Measurements from ENCODE around the gene NBPF14.
"Not testable (repeated sequence)": the region's sequence is repeated elsewhere in the genome, so short reads cannot be mapped to it uniquely, and the experiment has no call there.

GRCh38 chr1:148532158-148532557 lies 63.7 kb downstream of the NBPF14 start:
- TF ChIP-seq, protein P1, sequence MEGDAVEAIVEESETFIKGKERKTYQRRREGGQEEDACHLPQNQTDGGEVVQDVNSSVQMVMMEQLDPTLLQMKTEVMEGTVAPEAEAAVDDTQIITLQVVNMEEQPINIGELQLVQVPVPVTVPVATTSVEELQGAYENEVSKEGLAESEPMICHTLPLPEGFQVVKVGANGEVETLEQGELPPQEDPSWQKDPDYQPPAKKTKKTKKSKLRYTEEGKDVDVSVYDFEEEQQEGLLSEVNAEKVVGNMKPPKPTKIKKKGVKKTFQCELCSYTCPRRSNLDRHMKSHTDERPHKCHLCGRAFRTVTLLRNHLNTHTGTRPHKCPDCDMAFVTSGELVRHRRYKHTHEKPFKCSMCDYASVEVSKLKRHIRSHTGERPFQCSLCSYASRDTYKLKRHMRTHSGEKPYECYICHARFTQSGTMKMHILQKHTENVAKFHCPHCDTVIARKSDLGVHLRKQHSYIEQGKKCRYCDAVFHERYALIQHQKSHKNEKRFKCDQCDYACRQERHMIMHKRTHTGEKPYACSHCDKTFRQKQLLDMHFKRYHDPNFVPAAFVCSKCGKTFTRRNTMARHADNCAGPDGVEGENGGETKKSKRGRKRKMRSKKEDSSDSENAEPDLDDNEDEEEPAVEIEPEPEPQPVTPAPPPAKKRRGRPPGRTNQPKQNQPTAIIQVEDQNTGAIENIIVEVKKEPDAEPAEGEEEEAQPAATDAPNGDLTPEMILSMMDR (conservative IDR thresholded peaks at IDR 0.05; ENCODE audit: low read length) = not testable (repeated sequence)
- TF ChIP-seq EZH2phosphoT487 (IDR thresholded peaks at IDR 0.05; ENCODE audit: borderline replicate concordance) = not testable (repeated sequence)
